Tibial nerve (tissue), 4 donors: ENCODE data around the gene TMEM129. TPM values are rescaled to one million over a fixed set of nuclear protein-coding genes. Genes with fewer than 3 reads are reported as not detected.

Experiments used
- DNase-seq, 2 donors: peaks; one replicate each; pipeline ENCODE4 v3.0.0-alpha.2; 2019; ENCODE audit warnings: low spot score in 2 of 2
- H3K27ac ChIP-seq, 4 donors: fragments of 200-600 bp; sonication (generic) in 3 of 4; one replicate each; pipeline ENCODE4 v1.5.1; 2017 to 2019; ENCODE audit warnings: mild to moderate bottlenecking in 1 of 4
- H3K27me3 ChIP-seq, 2 donors: fragments of 200-600 bp; sonication (generic) in 1 of 2; one replicate each; pipeline versions ENCODE4 v1.5.1 to v1.6.0; 2017 to 2019
- H3K36me3 ChIP-seq, 3 donors: fragments of 200-600 bp; sonication (generic); one replicate each; pipeline ENCODE4 v1.5.1; 2018 to 2019
- H3K4me1 ChIP-seq, 4 donors: fragments of 200-600 bp; sonication (generic) in 3 of 4; one replicate each; pipeline ENCODE4 v1.5.1; 2017 to 2019
- H3K4me3 ChIP-seq, 4 donors: fragments of 200-600 bp; sonication (generic) in 3 of 4; one replicate each; pipeline ENCODE4 v1.5.1; 2017 to 2019; ENCODE audit warnings: mild to moderate bottlenecking in 1 of 4, moderate library complexity in 1 of 4
- H3K9me3 ChIP-seq, 4 donors: fragments of 200-600 bp; sonication (generic) in 3 of 4; one replicate each; pipeline ENCODE4 v1.5.1; 2017 to 2019
- CTCF ChIP-seq, 5 experiments: fragments of 200-600 bp in 3 of 5; fragments of 450-650 bp in 2 of 5; sonication (generic) in 3 of 5; IDR thresholded peaks; one replicate each; pipeline ENCODE4 v1.5.1; 2016 to 2019; ENCODE audit warnings: antibody characterized with exemption in 5 of 5, mild to moderate bottlenecking in 3 of 5, moderate library complexity in 2 of 5
- EP300 ChIP-seq, 2 donors: sonication (generic); formaldehyde crosslinking; IDR thresholded peaks; one replicate each; pipeline ENCODE4 v1.6.1; 2017; ENCODE audit warnings: antibody characterized with exemption in 2 of 2, mild to moderate bottlenecking in 1 of 2
- POLR2A ChIP-seq, 2 donors: fragments of 450-650 bp; IDR thresholded peaks; one replicate each; pipeline ENCODE4 v1.6.1; 2017; ENCODE audit warnings: antibody characterized with exemption in 2 of 2, mild to moderate bottlenecking in 2 of 2, moderate library complexity in 2 of 2
- WGBS, 2 donors: methylation state at CpG; one replicate each; pipeline ENCODE4 v1.1.5; 2018; 5-methylcytosine and 5-hydroxymethylcytosine counted together
- total RNA-seq, 4 donors: library from RNA; depleted of rRNA; stranded (reverse); fragments of >200 nt; gene quantifications; one replicate each; pipeline ENCODE4 v1.1.0, GENCODE V29; 2016

TMEM129 gene
- total RNA-seq, result 10 to 100 TPM; 60.1 to 88.5 (median 82.2) TPM

GRCh38 chr4:1721003-1721665, at the start of gene TMEM129, which contains the start of gene TACC3:
Gene TMEM129, minus strand, starts transcription at chr4:1721323. Its CDS starts 486 bp downstream, at chr4:1720837.
Gene TACC3, plus strand, starts transcription at chr4:1721521. Its CDS starts 1,901 bp downstream, at chr4:1723422.
- 1 to 2% methylated on average over 13 to 26 of the region's 83 CpGs for WGBS, 2 donors
- H3K27me3 ChIP-seq, result no peaks in the 10 kb centered on the region
- peak; percentile 79 to 89 for DNase-seq
- peak within 1 kb of the TSS; percentile 41 to 95 (median 88) for H3K4me3 ChIP-seq
- no peak for TF ChIP-seq CTCF (IDR thresholded peaks at IDR 0.05)
- TF ChIP-seq EP300 (IDR thresholded peaks at IDR 0.05), result peak; percentile 21 to 77
- peak in 1 of 2 donors; percentile 55 for TF ChIP-seq POLR2A (IDR thresholded peaks at IDR 0.05)
- peaks cover 0 to 45% (median 24%) of the 10 kb centered on the region in 4 donors for H3K4me1 ChIP-seq
- peak within 1 kb of the TSS; percentile 69 to 95 (median 92) for H3K27ac ChIP-seq
- H3K36me3 ChIP-seq, result peaks cover 0 to 41% (median 0%) of the 10 kb centered on the region in 3 donors
- H3K9me3 ChIP-seq, result no peaks in the 10 kb centered on the region

- Histone ChIP-seq H3K9me3 (no peaks in the 10 kb centered on the region), H3K4me3 (no peak overlapping the region), H3K27me3 (peaks cover 0 to 81% of the 10 kb centered on the region in 2 donors), H3K27ac (no peak overlapping the region), H3K4me1 (peaks cover 0 to 17% (median 9%) of the 10 kb centered on the region in 4 donors), H3K36me3 (no peaks in the 10 kb centered on the region)
- TF ChIP-seq CTCF (IDR thresholded peaks at IDR 0.05), result no peak
- TF ChIP-seq EP300 (IDR thresholded peaks at IDR 0.05), result no peak
- TF ChIP-seq POLR2A (IDR thresholded peaks at IDR 0.05), result no peak
- 75 to 80% methylated on average over 8 to 10 of the region's 11 CpGs for WGBS, 2 donors
- no peak for DNase-seq
Observed at GRCh38 chr4:1770791-1771231, 49.7 kb upstream of the TMEM129 start.

GRCh38 chr4:1770245-1770644, 49.1 kb upstream of the TMEM129 start:
- Histone ChIP-seq H3K4me3 (no peak overlapping the region), H3K36me3 (no peaks in the 10 kb centered on the region), H3K27ac (no peak overlapping the region), H3K4me1 (peaks cover 0 to 17% (median 9%) of the 10 kb centered on the region in 4 donors), H3K9me3 (no peaks in the 10 kb centered on the region), H3K27me3 (peaks cover 0 to 85% of the 10 kb centered on the region in 2 donors)
- 57 to 58% methylated on average over 7 to 27 of the region's 33 CpGs for WGBS, 2 donors
- TF ChIP-seq EP300 (IDR thresholded peaks at IDR 0.05), result no peak
- TF ChIP-seq POLR2A (IDR thresholded peaks at IDR 0.05), result no peak
- TF ChIP-seq CTCF (IDR thresholded peaks at IDR 0.05), result no peak
- no peak for DNase-seq

GRCh38 chr4:1769692-1770091, 48.6 kb upstream of the TMEM129 start:
- Histone ChIP-seq H3K9me3 (no peaks in the 10 kb centered on the region), H3K27me3 (peaks cover 0 to 87% of the 10 kb centered on the region in 2 donors), H3K4me3 (no peak overlapping the region), H3K27ac (no peak overlapping the region), H3K4me1 (peaks cover 0 to 17% (median 9%) of the 10 kb centered on the region in 4 donors), H3K36me3 (no peaks in the 10 kb centered on the region)
- no peak for DNase-seq
- WGBS, 2 donors, result 58 to 100% methylated on average over 1 to 4 of the region's 6 CpGs
- TF ChIP-seq POLR2A (IDR thresholded peaks at IDR 0.05), result no peak
- TF ChIP-seq EP300 (IDR thresholded peaks at IDR 0.05), result no peak
- TF ChIP-seq CTCF (IDR thresholded peaks at IDR 0.05), result no peak

GRCh38 chr4:1768367-1769034, 47.4 kb upstream of the TMEM129 start:
- Histone ChIP-seq H3K27me3 (peaks cover 0 to 91% of the 10 kb centered on the region in 2 donors), H3K4me1 (peaks cover 0 to 26% (median 15%) of the 10 kb centered on the region in 4 donors), H3K27ac (no peak overlapping the region), H3K4me3 (no peak overlapping the region), H3K36me3 (no peaks in the 10 kb centered on the region), H3K9me3 (no peaks in the 10 kb centered on the region)
- TF ChIP-seq CTCF (IDR thresholded peaks at IDR 0.05), result no peak
- no peak for TF ChIP-seq POLR2A (IDR thresholded peaks at IDR 0.05)
- no peak for TF ChIP-seq EP300 (IDR thresholded peaks at IDR 0.05)
- no peak for DNase-seq
- whole genome bisulfite sequencing, 2 donors, result 65 to 71% methylated on average over 19 to 20 of the region's 23 CpGs
